HEK293 (cell line): ENCODE results near the gene UXS1.

ENCODE experiments used
- CTCF ChIA-PET: fragments of 350-600 bp; formaldehyde crosslinking; extraction: SDS; loops from one replicate; lab custom pipeline; 2021; ENCODE audit warnings: antibody characterized with exemption; lab: Yijun Ruan, JAX
- POLR2A ChIA-PET: fragments of 300-600 bp; formaldehyde crosslinking; extraction: SDS; loops from one replicate; lab custom pipeline; 2020; ENCODE audit warnings: antibody characterized with exemption, inconsistent platforms; lab: Yijun Ruan, JAX
- H3K27ac ChIP-seq: fragments of 200-500 bp; sonication (Bioruptor generic); 2 replicates; pipeline ENCODE4 v1.5.1; 2014; ENCODE audit warnings: low read depth, low read length, control low read depth, inconsistent platforms; ENCODE audit errors: extremely low read depth
- H3K36me3 ChIP-seq, 2 experiments: fragments of 200-500 bp in 1 of 2; sonication (Bioruptor generic) in 1 of 2; 1 replicate in 1 of 2; 2 replicates in 1 of 2; pipeline ENCODE4 v1.5.1; 2014 to 2017; ENCODE audit warnings: inconsistent platforms in 2 of 2, low read length in 2 of 2; ENCODE audit not compliant: control insufficient read depth in 2 of 2, insufficient read depth in 1 of 2
- H3K4me1 ChIP-seq: fragments of 200-500 bp; sonication (Bioruptor generic); 2 replicates; pipeline ENCODE4 v1.5.1; 2014; ENCODE audit warnings: mild to moderate bottlenecking, low read length, inconsistent platforms; ENCODE audit not compliant: control insufficient read depth, insufficient read depth
- H3K4me3 ChIP-seq: 2 replicates; pipeline ENCODE4 v1.5.1; 2011; ENCODE audit warnings: low read depth, mild to moderate bottlenecking, control low read depth, low read length, moderate library complexity
- H3K9me3 ChIP-seq: fragments of 200-500 bp; sonication (Bioruptor generic); 2 replicates; pipeline ENCODE4 v1.5.1; 2014; ENCODE audit warnings: low read depth, low read length, inconsistent platforms; ENCODE audit not compliant: control insufficient read depth, insufficient read depth
- HOXC10 ChIP-seq: sonication (generic); formaldehyde crosslinking; IDR thresholded peaks from 2 replicates; pipeline ENCODE4 v1.8.1; 2023; ENCODE audit warnings: mild to moderate bottlenecking, missing genetic modification reagents
- OSR2 ChIP-seq: fragments of 450-650 bp; formaldehyde crosslinking; IDR thresholded peaks from 2 replicates; pipeline ENCODE4 v1.5.1; 2016; ENCODE audit warnings: missing biosample characterization, missing genetic modification characterization
- SALL2 ChIP-seq: fragments of 450-650 bp; formaldehyde crosslinking; IDR thresholded peaks from 2 replicates; pipeline ENCODE4 v1.5.0; 2017; ENCODE audit warnings: missing biosample characterization, mild to moderate bottlenecking, missing genetic modification characterization, borderline replicate concordance
- SP2 ChIP-seq: fragments of 450-650 bp; formaldehyde crosslinking; IDR thresholded peaks from 2 replicates; pipeline ENCODE4 v1.5.1; 2016; ENCODE audit warnings: missing biosample characterization, missing genetic modification characterization
- YY1 ChIP-seq: fragments of 450-650 bp; formaldehyde crosslinking; IDR thresholded peaks from 2 replicates; pipeline ENCODE4 v1.5.1; 2018; ENCODE audit warnings: missing biosample characterization, missing genetic modification characterization
- ZBTB1 ChIP-seq: fragments of 450-650 bp; formaldehyde crosslinking; IDR thresholded peaks from 2 replicates; pipeline ENCODE4 v1.5.1; 2016; ENCODE audit warnings: missing biosample characterization, missing genetic modification characterization
- ZNF23 ChIP-seq: fragments of 450-650 bp; formaldehyde crosslinking; IDR thresholded peaks from 2 replicates; pipeline ENCODE4 v1.5.1; 2016; ENCODE audit warnings: missing biosample characterization, missing genetic modification characterization, borderline replicate concordance
- ZNF26 ChIP-seq: fragments of 450-650 bp; formaldehyde crosslinking; IDR thresholded peaks from 2 replicates; pipeline ENCODE4 v1.5.1; 2016; ENCODE audit warnings: missing biosample characterization, missing genetic modification characterization
- ZSCAN4 ChIP-seq: fragments of 450-650 bp; formaldehyde crosslinking; IDR thresholded peaks from 2 replicates; pipeline ENCODE4 v1.5.1; 2017; ENCODE audit warnings: missing biosample characterization, missing genetic modification characterization
- ZXDB ChIP-seq: fragments of 450-650 bp; formaldehyde crosslinking; IDR thresholded peaks from 2 replicates; pipeline ENCODE4 v1.5.1; 2016; ENCODE audit warnings: missing biosample characterization, missing genetic modification characterization
- TF ChIP-seq, protein P1 (sequence below): fragments of 450-650 bp; formaldehyde crosslinking; IDR thresholded peaks from 2 replicates; pipeline ENCODE4 v1.5.1; 2016; ENCODE audit warnings: missing biosample characterization, missing genetic modification characterization
- TF ChIP-seq, protein P2 (sequence below): sonication (generic); formaldehyde crosslinking; IDR thresholded peaks from 2 replicates; pipeline ENCODE4 v1.8.1; 2022; ENCODE audit warnings: mild to moderate bottlenecking, moderate library complexity, missing genetic modification reagents
- TF ChIP-seq, protein P3 (sequence below): fragments of 450-650 bp; formaldehyde crosslinking; IDR thresholded peaks from 2 replicates; pipeline ENCODE4 v1.5.1; 2016; ENCODE audit warnings: missing biosample characterization, missing genetic modification characterization

Gene UXS1

GRCh38 chr2:106075048-106075447 lies 119.1 kb downstream of the UXS1 start:
- Histone ChIP-seq H3K36me3 (no peaks in the 10 kb centered on the region), H3K27ac (no peak overlapping the region), H3K4me3 (no peak overlapping the region), H3K4me1 (no peaks in the 10 kb centered on the region), H3K9me3 (no peaks in the 10 kb centered on the region)
- no peak for TF ChIP-seq SP2 (tag by site-specific recombination)
- TF ChIP-seq SALL2 (tag by site-specific recombination): no peak
- no peak for TF ChIP-seq ZXDB (tag by site-specific recombination)
- ChIA-PET POLR2A (no interaction called here), CTCF (no interaction called here)

GRCh38 chr2:106073678-106074406 lies 120.3 kb downstream of the UXS1 start:
- POLR2A ChIA-PET: no interaction called here

DNA sequence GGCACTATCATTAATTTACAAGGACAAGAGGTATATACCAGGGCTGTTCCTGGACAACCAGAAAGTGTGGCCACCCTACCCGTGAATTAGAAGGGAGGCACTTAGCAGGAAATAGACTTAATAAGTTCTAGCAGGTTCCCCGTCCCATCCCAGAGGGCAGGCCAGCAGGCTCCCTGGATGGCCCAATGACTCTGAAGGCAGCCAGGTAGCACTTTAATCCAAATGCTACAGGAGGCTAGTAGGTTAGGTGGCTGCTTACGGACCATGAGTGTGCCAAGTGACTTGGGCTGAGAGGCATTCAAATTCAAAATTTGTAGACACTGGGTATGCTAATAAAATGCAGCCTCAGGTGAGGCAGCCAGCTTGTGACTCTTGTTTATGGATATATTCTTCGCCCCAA lies 123.9 kb downstream of the UXS1 start:
- H3K4me1 ChIP-seq: no peaks in the 10 kb centered on the region
- H3K9me3 ChIP-seq: no peaks in the 10 kb centered on the region
- TF ChIP-seq, protein P1, sequence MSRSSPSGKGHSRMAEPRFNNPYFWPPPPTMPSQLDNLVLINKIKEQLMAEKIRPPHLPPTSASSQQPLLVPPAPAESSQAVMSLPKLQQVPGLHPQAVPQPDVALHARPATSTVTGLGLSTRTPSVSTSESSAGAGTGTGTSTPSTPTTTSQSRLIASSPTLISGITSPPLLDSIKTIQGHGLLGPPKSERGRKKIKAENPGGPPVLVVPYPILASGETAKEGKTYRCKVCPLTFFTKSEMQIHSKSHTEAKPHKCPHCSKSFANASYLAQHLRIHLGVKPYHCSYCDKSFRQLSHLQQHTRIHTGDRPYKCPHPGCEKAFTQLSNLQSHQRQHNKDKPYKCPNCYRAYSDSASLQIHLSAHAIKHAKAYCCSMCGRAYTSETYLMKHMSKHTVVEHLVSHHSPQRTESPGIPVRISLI: no peak
- ChIA-PET POLR2A (no interaction called here), CTCF (no interaction called here)
- H3K27ac ChIP-seq: no peak overlapping the region
- no peak overlapping the region for H3K4me3 ChIP-seq
- H3K36me3 ChIP-seq: no peaks in the 10 kb centered on the region

More at GRCh38 chr2:106073678-106074406, 120.3 kb downstream of the UXS1 start:
- Histone ChIP-seq H3K9me3 (no peaks in the 10 kb centered on the region), H3K4me1 (no peaks in the 10 kb centered on the region), H3K4me3 (no peak overlapping the region), H3K27ac (no peak overlapping the region), H3K36me3 (no peaks in the 10 kb centered on the region)
- TF ChIP-seq YY1 (tag by site-specific recombination): no peak
- TF ChIP-seq HOXC10 (CRISPR knock-in tag): no peak
- TF ChIP-seq, protein P2, sequence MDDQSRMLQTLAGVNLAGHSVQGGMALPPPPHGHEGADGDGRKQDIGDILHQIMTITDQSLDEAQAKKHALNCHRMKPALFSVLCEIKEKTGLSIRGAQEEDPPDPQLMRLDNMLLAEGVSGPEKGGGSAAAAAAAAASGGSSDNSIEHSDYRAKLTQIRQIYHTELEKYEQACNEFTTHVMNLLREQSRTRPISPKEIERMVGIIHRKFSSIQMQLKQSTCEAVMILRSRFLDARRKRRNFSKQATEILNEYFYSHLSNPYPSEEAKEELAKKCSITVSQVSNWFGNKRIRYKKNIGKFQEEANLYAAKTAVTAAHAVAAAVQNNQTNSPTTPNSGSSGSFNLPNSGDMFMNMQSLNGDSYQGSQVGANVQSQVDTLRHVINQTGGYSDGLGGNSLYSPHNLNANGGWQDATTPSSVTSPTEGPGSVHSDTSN (CRISPR knock-in tag): no peak
- CTCF ChIA-PET: no interaction called here

- POLR2A ChIA-PET: no interaction called here
- no peaks in the 10 kb centered on the region for H3K36me3 ChIP-seq
- TF ChIP-seq ZNF26 (tag by site-specific recombination): no peak
- no peak for TF ChIP-seq ZSCAN4 (tag by site-specific recombination)
- no peak for TF ChIP-seq ZNF23 (tag by site-specific recombination)
- TF ChIP-seq, protein P3, sequence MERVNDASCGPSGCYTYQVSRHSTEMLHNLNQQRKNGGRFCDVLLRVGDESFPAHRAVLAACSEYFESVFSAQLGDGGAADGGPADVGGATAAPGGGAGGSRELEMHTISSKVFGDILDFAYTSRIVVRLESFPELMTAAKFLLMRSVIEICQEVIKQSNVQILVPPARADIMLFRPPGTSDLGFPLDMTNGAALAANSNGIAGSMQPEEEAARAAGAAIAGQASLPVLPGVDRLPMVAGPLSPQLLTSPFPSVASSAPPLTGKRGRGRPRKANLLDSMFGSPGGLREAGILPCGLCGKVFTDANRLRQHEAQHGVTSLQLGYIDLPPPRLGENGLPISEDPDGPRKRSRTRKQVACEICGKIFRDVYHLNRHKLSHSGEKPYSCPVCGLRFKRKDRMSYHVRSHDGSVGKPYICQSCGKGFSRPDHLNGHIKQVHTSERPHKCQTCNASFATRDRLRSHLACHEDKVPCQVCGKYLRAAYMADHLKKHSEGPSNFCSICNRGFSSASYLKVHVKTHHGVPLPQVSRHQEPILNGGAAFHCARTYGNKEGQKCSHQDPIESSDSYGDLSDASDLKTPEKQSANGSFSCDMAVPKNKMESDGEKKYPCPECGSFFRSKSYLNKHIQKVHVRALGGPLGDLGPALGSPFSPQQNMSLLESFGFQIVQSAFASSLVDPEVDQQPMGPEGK (tag by site-specific recombination): no peak
- TF ChIP-seq ZBTB1 (tag by site-specific recombination): no peak
- no peak for TF ChIP-seq YY1 (tag by site-specific recombination)
- no peak for TF ChIP-seq OSR2 (tag by site-specific recombination)
- no peak overlapping the region for H3K4me3 ChIP-seq
- no peaks in the 10 kb centered on the region for H3K9me3 ChIP-seq
- CTCF ChIA-PET: no interaction called here
- no peak overlapping the region for H3K27ac ChIP-seq
- no peaks in the 10 kb centered on the region for H3K4me1 ChIP-seq
Measured at GRCh38 chr2:106068451-106068850, 125.7 kb downstream of the UXS1 start.
